ENCODE measurements around the gene BCL7C.

BCL7C gene

GRCh38 chr16:30922420-30922959 is 28.6 kb upstream of the BCL7C start:
- POLR2A ChIA-PET = no interaction called here

GRCh38 chr16:30921748-30922419 is 28.0 kb upstream of the BCL7C start:
- Histone ChIP-seq H3K27me3 (replicated peaks in 2 of 5; ENCODE audit: control insufficient read depth in 4 of 5, insufficient read depth in 5 of 5, low read length in 4 of 5) (no peaks in the 10 kb centered on the region), H3K4me1 (ENCODE audit: control extremely low read depth in 1 of 4, control insufficient read depth in 4 of 4, insufficient read depth in 4 of 4, low read length in 3 of 4) (peaks cover 0 to 33% (median 30%) of the 10 kb centered on the region in 4 experiments), H3K36me3 (ENCODE audit: control insufficient read depth in 4 of 4, insufficient read depth in 4 of 4, low read length in 3 of 4) (peaks cover under 1 to 17% (median 9%) of the 10 kb centered on the region in 4 experiments), H3K27ac (ENCODE audit: insufficient read depth in 1 of 2, low read depth in 1 of 2, low read length in 2 of 2, poor library complexity in 1 of 2, severe bottlenecking in 2 of 2) (peak overlapping the region in 1 of 2 experiments; percentile 72), H3K9me3 (ENCODE audit: control extremely low read depth in 1 of 5, control insufficient read depth in 4 of 5, insufficient read depth in 2 of 5, low read depth in 1 of 5, low read length in 4 of 5) (no peaks in the 10 kb centered on the region), H3K4me3 (ENCODE audit: control insufficient read depth in 1 of 7, extremely low read depth in 1 of 7, insufficient read depth in 4 of 7, low read depth in 2 of 7, low read length in 6 of 7) (peak overlapping the region; percentile 82 to 99 (median 92))
- under 1% methylated on average over 30 of the region's 37 CpGs for WGBS (ENCODE audit: insufficient coverage)
- DNase-seq = peak; percentile 93 to 97 (median 95)
- ChIA-PET POLR2A (no interaction called here), CTCF (interaction anchor here (0.7 to 4.8 kb wide), 4 partner anchors 13 to 77 kb away, joined by 3 to 38 read pairs (median 4); no protein-coding TSS in a partner anchor)

More at GRCh38 chr16:30922420-30922959, 28.6 kb upstream of the BCL7C start:
- peak; percentile 100 for DNase-seq
- Histone ChIP-seq H3K27me3 (replicated peaks in 2 of 5; ENCODE audit: control insufficient read depth in 4 of 5, insufficient read depth in 5 of 5, low read length in 4 of 5) (no peaks in the 10 kb centered on the region), H3K27ac (ENCODE audit: insufficient read depth in 1 of 2, low read depth in 1 of 2, low read length in 2 of 2, poor library complexity in 1 of 2, severe bottlenecking in 2 of 2) (peak overlapping the region; percentile 94 to 96), H3K4me1 (ENCODE audit: control extremely low read depth in 1 of 4, control insufficient read depth in 4 of 4, insufficient read depth in 4 of 4, low read length in 3 of 4) (peaks cover 0 to 33% (median 30%) of the 10 kb centered on the region in 4 experiments), H3K9me3 (ENCODE audit: control extremely low read depth in 1 of 5, control insufficient read depth in 4 of 5, insufficient read depth in 2 of 5, low read depth in 1 of 5, low read length in 4 of 5) (no peaks in the 10 kb centered on the region), H3K4me3 (ENCODE audit: control insufficient read depth in 1 of 7, extremely low read depth in 1 of 7, insufficient read depth in 4 of 7, low read depth in 2 of 7, low read length in 6 of 7) (peak overlapping the region; percentile 82 to 100 (median 93)), H3K36me3 (ENCODE audit: control insufficient read depth in 4 of 4, insufficient read depth in 4 of 4, low read length in 3 of 4) (peaks cover 4 to 23% (median 13%) of the 10 kb centered on the region in 4 experiments)
- CTCF ChIA-PET = interaction anchor here (0.7 to 1.3 kb wide), 2 partner anchors 21 to 78 kb away, joined by 3 to 5 read pairs; no protein-coding TSS in a partner anchor
- WGBS (ENCODE audit: insufficient coverage) = 0% methylated on average over 19 of the region's 42 CpGs

GRCh38 chr16:30921459-30921747 is 27.5 kb upstream of the BCL7C start:
- no peak for DNase-seq
- ChIA-PET POLR2A (no interaction called here), CTCF (interaction anchor here (1.0 to 4.8 kb wide), 4 partner anchors 13 to 84 kb away, joined by 3 to 38 read pairs (median 4); no protein-coding TSS in a partner anchor)
- H3K4me1 ChIP-seq (ENCODE audit: control extremely low read depth in 1 of 4, control insufficient read depth in 4 of 4, insufficient read depth in 4 of 4, low read length in 3 of 4) = peaks cover 0 to 32% (median 29%) of the 10 kb centered on the region in 4 experiments
- H3K27me3 ChIP-seq (replicated peaks in 2 of 5; ENCODE audit: control insufficient read depth in 4 of 5, insufficient read depth in 5 of 5, low read length in 4 of 5) = no peaks in the 10 kb centered on the region
- WGBS (ENCODE audit: insufficient coverage) = 0% methylated on average over 4 of the region's 6 CpGs
- no peak overlapping the region for H3K27ac ChIP-seq (ENCODE audit: insufficient read depth in 1 of 2, low read depth in 1 of 2, low read length in 2 of 2, poor library complexity in 1 of 2, severe bottlenecking in 2 of 2)
- H3K4me3 ChIP-seq (ENCODE audit: control insufficient read depth in 1 of 7, extremely low read depth in 1 of 7, insufficient read depth in 4 of 7, low read depth in 2 of 7, low read length in 6 of 7) = peak overlapping the region in 6 of 7 experiments; percentile 82 to 99 (median 92)
- H3K36me3 ChIP-seq (ENCODE audit: control insufficient read depth in 4 of 4, insufficient read depth in 4 of 4, low read length in 3 of 4) = peaks cover 0 to 12% (median 6%) of the 10 kb centered on the region in 4 experiments
- no peaks in the 10 kb centered on the region for H3K9me3 ChIP-seq (ENCODE audit: control extremely low read depth in 1 of 5, control insufficient read depth in 4 of 5, insufficient read depth in 2 of 5, low read depth in 1 of 5, low read length in 4 of 5)

- H3K4me3 ChIP-seq (ENCODE audit: control insufficient read depth in 1 of 7, extremely low read depth in 1 of 7, insufficient read depth in 4 of 7, low read depth in 2 of 7, low read length in 6 of 7) = no peak overlapping the region
- no peaks in the 10 kb centered on the region for H3K9me3 ChIP-seq (ENCODE audit: control extremely low read depth in 1 of 5, control insufficient read depth in 4 of 5, insufficient read depth in 2 of 5, low read depth in 1 of 5, low read length in 4 of 5)
- no peak overlapping the region for H3K27ac ChIP-seq (ENCODE audit: insufficient read depth in 1 of 2, low read depth in 1 of 2, low read length in 2 of 2, poor library complexity in 1 of 2, severe bottlenecking in 2 of 2)
- ChIA-PET POLR2A (no interaction called here), CTCF (interaction anchor here (1.0 to 4.8 kb wide), 7 partner anchors 11 to 153 kb away, joined by 3 to 38 read pairs (median 3); partner anchors contain the start of genes ZNF646 and ZNF668)
- peaks cover 0 to 27% (median 24%) of the 10 kb centered on the region in 4 experiments for H3K4me1 ChIP-seq (ENCODE audit: control extremely low read depth in 1 of 4, control insufficient read depth in 4 of 4, insufficient read depth in 4 of 4, low read length in 3 of 4)
- no peaks in the 10 kb centered on the region for H3K27me3 ChIP-seq (replicated peaks in 2 of 5; ENCODE audit: control insufficient read depth in 4 of 5, insufficient read depth in 5 of 5, low read length in 4 of 5)
- no CpG with 5 or more reads among the region's 2 CpGs for WGBS (ENCODE audit: insufficient coverage)
- peaks cover 0 to 7% (median 4%) of the 10 kb centered on the region in 4 experiments for H3K36me3 ChIP-seq (ENCODE audit: control insufficient read depth in 4 of 4, insufficient read depth in 4 of 4, low read length in 3 of 4)
- DNase-seq = peak in 2 of 3 donors; percentile 29 to 35
Observed at GRCh38 chr16:30920891-30921290, 27.0 kb upstream of the BCL7C start.

- Histone ChIP-seq H3K27ac (ENCODE audit: insufficient read depth in 1 of 2, low read depth in 1 of 2, low read length in 2 of 2, poor library complexity in 1 of 2, severe bottlenecking in 2 of 2) (no peak overlapping the region), H3K27me3 (replicated peaks in 2 of 5; ENCODE audit: control insufficient read depth in 4 of 5, insufficient read depth in 5 of 5, low read length in 4 of 5) (no peaks in the 10 kb centered on the region), H3K4me3 (ENCODE audit: control insufficient read depth in 1 of 7, extremely low read depth in 1 of 7, insufficient read depth in 4 of 7, low read depth in 2 of 7, low read length in 6 of 7) (no peak overlapping the region), H3K4me1 (ENCODE audit: control extremely low read depth in 1 of 4, control insufficient read depth in 4 of 4, insufficient read depth in 4 of 4, low read length in 3 of 4) (peaks cover 0 to 12% (median 9%) of the 10 kb centered on the region in 4 experiments), H3K36me3 (ENCODE audit: control insufficient read depth in 4 of 4, insufficient read depth in 4 of 4, low read length in 3 of 4) (peaks cover 0 to 2% (median 0%) of the 10 kb centered on the region in 4 experiments), H3K9me3 (ENCODE audit: control extremely low read depth in 1 of 5, control insufficient read depth in 4 of 5, insufficient read depth in 2 of 5, low read depth in 1 of 5, low read length in 4 of 5) (no peaks in the 10 kb centered on the region)
- DNase-seq = no peak
- CTCF ChIA-PET = interaction anchor here (0.7 to 4.8 kb wide), 5 partner anchors 12 to 183 kb away, joined by 3 to 38 read pairs (median 6); no protein-coding TSS in a partner anchor
- no CpG with 5 or more reads among the region's 1 CpG for WGBS (ENCODE audit: insufficient coverage)
- POLR2A ChIA-PET = no interaction called here
Observed at GRCh38 chr16:30918614-30919013, 24.7 kb upstream of the BCL7C start.

- CTCF ChIA-PET = interaction anchor here (1.0 to 1.3 kb wide), 5 partner anchors 11 to 97 kb away, joined by 3 read pairs; no protein-coding TSS in a partner anchor
Observed at GRCh38 chr16:30914830-30915229, 21.0 kb upstream of the BCL7C start.

More at GRCh38 chr16:30914830-30915229, 21.0 kb upstream of the BCL7C start:
- H3K9me3 ChIP-seq (ENCODE audit: control extremely low read depth in 1 of 5, control insufficient read depth in 4 of 5, insufficient read depth in 2 of 5, low read depth in 1 of 5, low read length in 4 of 5) = no peaks in the 10 kb centered on the region
- no peaks in the 10 kb centered on the region for H3K36me3 ChIP-seq (ENCODE audit: control insufficient read depth in 4 of 4, insufficient read depth in 4 of 4, low read length in 3 of 4)
- H3K27me3 ChIP-seq (replicated peaks in 2 of 5; ENCODE audit: control insufficient read depth in 4 of 5, insufficient read depth in 5 of 5, low read length in 4 of 5) = no peaks in the 10 kb centered on the region
- no peak overlapping the region for H3K27ac ChIP-seq (ENCODE audit: insufficient read depth in 1 of 2, low read depth in 1 of 2, low read length in 2 of 2, poor library complexity in 1 of 2, severe bottlenecking in 2 of 2)
- no peak for DNase-seq
- 97% methylated on average over 3 of the region's 3 CpGs for WGBS (ENCODE audit: insufficient coverage)
- POLR2A ChIA-PET = no interaction called here
- H3K4me1 ChIP-seq (ENCODE audit: control extremely low read depth in 1 of 4, control insufficient read depth in 4 of 4, insufficient read depth in 4 of 4, low read length in 3 of 4) = peaks cover 0 to 12% (median 8%) of the 10 kb centered on the region in 4 experiments
- no peak overlapping the region for H3K4me3 ChIP-seq (ENCODE audit: control insufficient read depth in 1 of 7, extremely low read depth in 1 of 7, insufficient read depth in 4 of 7, low read depth in 2 of 7, low read length in 6 of 7)
